GM18511 (cell line): ENCODE data around the gene PIK3CA.
"Not testable (repeated sequence)": the region's sequence is repeated elsewhere in the genome, so short reads cannot be mapped to it uniquely, and the experiment has no call there.

ENCODE experiments used
- ATAC-seq: cut with Tn5 transposase; IDR thresholded peaks from one replicate; pipeline ENCODE4 v1.9.1; 2021; ENCODE audit warnings: mild to moderate bottlenecking, moderate library complexity; ENCODE audit not compliant: unreplicated experiment

Gene PIK3CA

DNA sequence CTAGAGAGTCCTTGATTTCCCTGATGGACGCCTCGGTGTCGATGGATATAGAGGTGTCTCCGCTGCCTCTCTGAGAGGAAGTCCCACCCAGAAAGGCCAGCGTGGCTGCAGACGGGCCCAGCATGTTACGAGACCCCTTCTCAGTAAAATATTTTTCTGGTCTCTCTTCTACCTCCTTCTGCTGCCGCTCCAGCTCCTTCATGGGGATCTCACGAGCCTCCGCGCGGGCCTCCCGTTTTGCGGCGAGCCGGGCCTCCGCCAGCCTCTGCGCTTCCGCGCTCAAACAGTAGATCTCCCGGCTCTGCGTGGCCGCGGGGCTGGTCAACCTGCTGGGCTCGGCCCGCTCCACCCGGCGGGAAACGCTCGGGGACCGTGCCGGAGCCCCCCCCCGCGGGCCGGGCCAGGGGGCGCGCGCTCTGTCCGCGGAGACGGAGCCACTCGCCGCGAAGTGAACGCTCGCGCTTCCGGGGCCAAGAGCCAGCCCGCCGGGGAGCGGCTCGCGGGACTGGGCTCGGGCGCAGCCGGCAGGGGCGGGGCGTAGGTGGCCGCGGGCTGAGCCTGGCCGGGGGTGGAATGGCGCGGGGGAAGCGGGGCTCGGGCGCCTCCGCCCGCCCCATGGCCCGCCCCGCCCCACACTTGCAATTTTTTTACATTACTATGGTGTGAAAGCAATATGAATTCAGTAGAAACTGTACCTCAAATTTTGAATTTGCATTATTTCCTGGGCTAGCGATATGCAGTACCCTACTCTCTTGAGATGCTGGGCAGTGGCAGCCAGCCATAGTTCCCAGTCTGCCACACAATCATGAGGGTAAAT is 113.0 kb downstream of the PIK3CA start:
- ATAC-seq = peak; percentile 91

DNA sequence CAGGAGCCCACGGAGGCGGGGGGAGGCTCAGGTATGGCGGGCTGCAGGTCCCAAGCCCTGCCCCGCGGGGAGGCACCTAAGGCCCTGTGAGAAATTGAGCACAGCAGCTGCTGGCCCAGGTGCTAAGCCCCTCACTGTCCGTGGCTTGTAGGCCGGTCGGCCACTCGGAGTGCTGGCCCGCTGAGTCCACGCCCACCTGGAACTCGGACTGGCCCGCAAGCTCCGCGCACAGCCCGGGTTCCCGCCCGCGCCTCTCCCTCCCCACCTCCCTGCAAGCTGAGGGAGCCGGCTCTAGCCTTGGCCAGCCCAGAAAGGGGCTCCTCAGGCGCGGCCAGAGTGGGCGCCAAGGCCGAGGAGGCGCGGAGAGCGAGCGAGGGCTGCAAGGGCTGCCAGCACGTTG is 115.0 kb downstream of the PIK3CA start:
- no peak for ATAC-seq

DNA sequence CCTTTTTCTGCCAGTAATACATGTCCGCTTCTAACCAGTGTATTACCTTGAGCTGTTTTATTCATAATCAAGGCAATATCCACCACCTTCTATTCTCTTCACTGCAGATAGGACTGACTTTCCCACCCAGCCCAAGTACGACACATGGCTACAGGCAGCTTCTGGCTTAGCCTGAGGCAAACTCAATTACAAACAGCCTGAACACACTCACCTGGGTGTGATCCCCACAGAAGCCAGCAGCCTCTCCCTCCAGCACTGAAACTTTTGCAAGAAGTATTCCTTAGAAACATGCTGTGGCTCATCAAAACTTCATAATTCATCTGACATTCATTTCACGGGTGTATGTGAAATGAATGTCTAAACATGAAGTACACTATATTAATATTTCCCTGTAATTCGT is 116.3 kb downstream of the PIK3CA start:
- no peak for ATAC-seq

DNA sequence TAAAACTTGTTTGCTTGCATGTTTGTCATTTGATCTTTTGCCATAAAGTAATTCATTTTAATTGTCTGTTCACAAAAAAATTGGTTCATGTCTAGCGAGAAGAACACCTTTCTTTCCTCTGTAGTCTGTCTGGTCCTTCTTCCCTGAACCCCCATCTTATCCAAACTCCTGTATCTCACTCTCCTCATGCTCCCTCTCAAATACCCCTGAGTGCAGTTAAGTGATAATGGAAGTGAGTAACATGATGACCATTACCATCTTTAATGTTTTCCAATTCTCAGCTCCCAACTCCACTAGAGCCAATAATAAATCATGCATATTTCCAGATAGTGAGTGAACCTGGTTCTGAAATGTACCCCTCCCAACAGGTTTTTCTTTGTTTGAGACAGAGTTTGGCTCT is 116.9 kb downstream of the PIK3CA start:
- no peak for ATAC-seq

DNA sequence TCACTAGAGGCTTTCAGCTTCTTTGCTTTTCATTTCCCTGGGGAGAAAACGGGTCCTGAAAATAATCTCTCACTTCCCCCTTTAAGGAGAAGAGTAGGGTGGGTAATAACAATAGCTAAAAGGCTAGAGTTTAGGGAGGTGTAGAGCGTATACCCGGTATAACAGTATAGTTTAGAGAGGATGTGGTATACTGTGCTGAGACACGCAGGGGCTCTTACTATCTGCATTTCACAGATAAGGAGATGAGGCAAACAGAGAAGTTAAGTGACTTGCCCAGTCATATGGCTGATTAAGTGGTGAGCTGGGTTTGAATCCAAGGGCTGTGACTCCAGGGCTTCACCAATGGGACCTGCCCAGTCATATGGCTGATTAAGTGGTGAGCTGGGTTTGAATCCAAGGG is 117.7 kb downstream of the PIK3CA start:
- peak; percentile 57 for ATAC-seq

DNA sequence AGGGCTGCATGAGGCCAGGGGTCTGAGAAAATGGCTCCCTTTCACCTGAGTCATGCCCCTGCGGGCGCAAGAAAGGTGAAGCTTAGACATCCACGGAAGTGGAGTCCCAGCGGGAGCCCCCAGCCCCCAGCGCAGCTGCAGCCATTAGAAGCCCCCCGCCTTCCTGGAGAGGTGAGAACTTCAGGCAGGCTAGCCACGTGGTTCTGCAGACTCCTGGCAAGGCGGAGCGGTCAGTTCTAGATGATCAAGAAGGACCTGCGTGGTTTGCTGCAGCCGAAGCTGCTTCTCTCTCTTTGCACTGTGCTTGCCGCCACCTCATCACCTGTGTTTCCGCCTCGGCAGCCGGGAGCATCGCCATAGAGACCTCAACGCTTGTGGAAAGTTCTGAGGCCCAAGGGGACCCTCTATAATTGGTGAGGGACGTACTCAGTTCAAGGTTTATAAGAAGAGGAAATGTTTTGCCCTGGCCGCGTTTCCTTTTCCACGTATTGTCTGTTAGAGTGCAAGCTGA is 118.6 kb downstream of the PIK3CA start:
- ATAC-seq = no peak

DNA sequence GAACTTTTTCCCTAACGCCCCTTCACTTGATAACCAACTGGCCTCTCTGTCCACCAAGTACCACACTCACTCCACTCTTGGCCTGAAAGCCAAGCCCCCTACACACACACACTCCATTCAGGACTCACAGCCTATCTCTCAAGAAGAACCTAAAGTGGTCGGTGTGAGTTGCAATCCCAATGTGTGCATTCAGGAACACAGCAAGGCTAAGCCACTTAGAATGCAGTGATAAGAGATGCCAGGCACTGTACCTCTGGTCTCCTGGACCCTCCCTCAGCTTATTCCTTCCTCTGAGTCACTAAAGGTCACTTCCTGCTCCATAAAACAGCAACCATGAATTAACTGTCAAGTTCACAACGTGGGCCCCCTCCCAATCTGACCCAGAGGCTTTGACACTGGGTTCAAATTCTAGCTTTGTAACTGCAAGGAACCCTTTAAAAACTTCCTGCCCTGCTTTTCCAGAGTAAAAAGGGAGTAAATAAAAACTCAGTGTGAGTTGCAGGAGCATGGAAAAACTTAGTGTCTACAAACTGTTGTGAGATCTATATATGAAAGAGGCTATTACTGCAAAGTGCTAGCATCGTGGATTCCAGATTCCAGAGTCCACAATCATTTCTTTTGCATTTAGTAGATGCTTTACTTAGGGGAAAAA is 120.4 kb downstream of the PIK3CA start:
- no peak for ATAC-seq

DNA sequence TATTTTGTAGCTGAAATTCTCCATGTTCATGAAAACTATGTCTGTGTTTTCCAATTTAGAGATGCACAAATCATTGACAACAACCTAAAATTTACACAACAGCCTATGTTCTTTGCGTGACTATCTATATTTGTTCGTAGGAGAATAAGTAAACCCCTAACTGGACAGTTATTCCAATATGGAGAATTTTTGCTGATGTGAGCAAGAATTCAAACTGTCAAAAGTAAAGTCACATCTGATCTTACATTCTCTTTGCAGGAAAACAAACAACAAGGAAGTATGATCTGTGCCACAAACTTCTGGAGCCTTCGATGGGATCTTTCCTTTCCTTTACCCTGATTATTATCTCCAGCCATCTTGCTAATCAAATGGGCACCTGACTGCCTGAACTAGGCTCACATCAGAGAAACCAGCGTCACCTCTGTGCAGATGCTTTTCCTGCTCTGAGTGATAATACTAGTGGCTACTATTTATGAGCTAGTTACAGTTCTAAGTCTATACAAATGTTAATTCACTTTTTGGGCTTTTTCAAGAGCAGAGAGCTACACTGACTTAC is 121.1 kb downstream of the PIK3CA start:
- ATAC-seq = no peak

DNA sequence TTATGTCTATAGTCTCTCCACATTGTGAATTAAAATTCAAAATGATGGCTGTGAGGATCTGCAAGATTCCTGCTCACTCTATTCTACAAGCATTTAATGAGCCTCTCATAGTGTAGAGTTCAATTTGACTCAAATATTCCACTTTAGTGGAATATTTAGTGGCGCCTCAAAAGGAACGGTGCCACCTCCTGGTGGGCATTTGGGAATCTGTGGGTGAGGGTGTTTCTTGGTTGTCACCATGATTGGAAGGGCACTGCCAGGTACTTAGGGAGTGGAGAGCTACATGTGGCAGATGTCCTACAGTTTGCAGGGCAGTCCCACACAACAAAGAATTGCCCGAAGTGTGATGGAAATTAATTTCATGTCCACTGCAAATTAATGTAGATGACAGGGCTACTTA is 124.2 kb downstream of the PIK3CA start:
- no peak for ATAC-seq

DNA sequence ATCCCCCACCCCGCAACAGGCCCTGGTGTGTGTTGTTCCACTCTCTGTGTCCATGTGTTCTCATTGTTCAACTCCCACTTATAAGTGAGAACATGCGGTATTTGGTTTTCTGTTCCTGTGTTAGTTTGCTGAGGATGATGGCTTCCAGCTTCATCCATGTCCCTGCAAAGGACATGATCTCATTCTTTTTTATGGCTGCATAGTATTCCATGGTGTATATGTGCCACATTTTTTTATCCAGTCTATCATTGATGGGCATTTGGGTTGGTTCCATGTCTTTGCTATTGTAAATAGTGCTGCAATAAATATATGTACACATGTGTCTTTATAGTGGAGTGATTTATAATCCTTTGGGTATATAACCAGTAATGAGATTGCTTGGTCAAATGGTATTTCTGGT is 126.3 kb downstream of the PIK3CA start:
- not testable (repeated sequence) for ATAC-seq

DNA sequence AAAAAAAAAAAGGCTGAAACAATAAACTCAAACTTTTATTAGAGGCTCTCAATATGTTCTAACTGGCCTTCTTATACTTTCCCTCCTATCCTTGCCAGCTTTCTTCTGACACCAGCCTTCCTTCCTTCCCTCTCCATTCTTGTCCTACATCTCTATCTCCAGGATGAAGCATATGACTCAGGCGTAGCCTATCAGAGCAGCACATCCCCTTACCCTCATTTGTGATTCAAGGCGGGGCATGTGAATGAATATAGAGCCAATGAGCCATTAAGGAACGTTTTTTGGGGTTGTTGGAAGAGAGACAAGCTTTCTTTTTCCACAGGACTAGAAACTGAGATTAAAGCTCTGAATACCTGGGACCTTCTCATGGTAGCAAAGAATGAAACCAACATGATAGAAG is 127.8 kb downstream of the PIK3CA start:
- ATAC-seq = no peak

DNA sequence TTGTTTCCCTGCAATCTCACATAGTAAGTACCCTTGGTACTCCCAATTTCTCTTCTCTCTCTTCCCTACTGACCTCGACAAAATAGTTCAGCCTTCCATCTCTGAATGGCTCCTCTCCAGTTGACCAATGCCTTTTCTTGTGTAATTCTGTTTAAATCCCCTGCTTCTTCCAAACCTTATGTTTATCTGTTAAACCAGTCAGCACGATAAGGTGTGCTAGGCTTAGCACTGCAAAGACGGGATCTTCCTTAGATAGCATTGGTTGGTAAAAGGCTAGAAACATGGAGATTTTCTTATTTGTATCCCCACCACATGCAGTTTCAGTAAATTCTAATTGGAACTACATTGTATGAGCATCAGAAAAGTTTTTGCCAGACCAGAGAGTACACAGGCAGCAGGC is 128.6 kb downstream of the PIK3CA start:
- no peak for ATAC-seq

DNA sequence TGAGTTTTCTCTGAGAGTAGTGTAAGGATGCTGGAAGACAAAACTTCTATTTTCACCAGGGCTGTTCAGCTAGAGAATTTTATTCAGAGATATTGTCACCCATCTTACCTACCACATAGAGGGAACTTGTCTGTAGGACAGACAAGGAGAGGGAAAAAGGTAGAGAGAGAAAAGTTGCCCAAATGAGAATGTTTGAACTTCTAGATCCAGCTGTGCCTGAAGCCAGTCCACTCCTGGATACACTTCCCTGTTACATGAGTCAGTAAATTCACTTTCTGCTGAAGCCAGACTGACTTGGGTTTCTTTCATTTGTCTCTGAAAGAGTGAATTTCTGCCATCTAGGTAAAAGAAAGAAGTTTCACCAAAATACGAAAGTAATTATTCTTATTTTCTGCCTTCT is 130.0 kb downstream of the PIK3CA start:
- no peak for ATAC-seq

DNA sequence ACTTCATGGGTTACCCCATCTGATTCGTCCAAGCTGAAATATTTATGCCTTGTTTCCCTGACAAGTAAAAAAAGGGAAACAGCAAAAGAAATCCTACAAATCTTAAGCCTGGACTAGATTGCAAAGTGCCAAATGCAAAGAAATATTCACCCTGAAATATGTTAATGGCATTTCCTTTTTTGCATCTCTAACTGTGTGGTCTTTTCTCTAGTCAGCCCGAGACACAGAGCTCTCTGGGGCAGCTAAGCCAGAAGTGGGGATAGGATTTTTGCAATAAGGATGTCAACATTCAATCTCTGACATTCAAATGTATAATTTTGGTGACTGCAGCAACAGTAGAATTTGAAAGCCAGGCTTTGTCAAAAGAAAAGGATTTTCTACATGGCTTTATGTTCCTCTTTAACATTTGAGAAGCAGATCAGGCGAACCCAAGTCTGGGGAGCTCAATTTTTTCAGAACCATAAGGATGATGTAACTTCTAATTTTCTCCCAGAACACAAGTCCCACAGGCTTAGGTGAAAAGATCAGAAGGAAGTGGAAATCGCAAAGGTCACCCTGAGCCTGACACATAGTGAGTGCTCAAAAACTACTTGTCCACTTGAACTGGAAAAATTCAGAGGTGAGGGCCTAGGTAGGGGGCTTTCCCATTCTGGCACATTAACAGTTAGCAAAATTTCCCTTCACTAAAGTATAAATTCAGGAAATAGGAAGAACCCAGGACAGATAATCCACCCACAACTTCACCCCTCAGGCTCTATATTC is 131.0 kb downstream of the PIK3CA start:
- peak; percentile 46 for ATAC-seq

DNA sequence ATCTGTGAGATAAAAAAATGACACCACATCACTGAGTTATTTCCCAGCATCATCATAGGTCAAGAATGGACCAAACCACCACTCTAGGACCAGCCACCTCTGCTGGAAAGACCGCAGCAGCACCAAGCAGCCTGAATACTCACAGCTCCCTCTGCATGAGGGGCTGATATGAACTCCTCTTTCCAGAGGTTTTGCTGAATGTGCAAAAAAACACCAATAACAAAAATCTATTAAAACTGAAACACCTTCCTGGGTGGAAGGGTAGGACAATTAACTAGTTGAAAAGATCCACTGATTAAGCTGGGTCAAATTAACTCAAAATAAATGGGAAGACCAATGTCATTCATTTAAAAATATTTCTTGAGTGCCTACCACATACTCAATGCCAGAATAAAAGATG is 131.7 kb downstream of the PIK3CA start:
- no peak for ATAC-seq

DNA sequence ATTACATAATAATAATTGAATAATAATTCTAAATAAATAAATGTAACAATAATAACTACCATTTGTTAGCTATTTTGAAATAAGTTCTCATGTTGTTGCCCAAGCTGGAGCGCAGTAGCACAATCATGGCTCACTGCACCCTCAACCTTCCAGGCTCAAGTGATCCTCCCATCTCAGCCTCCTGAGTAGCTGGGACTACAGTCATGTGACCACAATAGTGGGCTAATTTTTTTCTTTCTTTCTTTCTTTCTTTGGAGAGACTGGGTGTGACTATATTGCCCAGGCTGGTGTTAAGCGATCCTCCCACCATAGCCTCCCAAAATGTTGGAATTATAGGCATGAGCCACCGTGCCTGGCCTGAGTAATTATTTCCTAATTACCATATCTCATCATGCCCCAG is 133.7 kb downstream of the PIK3CA start:
- no peak for ATAC-seq

DNA sequence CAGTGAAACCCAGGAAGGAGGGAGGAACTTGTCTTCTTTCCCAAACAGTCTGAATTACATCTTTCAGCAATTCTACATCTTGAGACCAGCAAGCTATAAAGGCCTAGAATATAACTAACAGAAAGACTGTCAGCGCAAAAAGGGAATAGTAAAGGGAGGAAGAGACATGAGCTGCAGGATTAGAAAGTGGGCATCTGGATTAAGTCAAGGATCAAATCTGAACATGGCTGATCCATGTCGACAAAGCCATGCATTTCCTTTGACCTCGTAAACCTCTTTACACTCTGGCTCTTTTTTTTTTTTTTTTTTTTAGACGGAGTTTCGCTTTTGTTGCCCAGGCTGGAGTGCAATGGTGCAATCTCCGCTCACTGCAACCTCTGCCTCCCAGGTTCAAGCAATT is 138.2 kb downstream of the PIK3CA start:
- ATAC-seq = no peak

DNA sequence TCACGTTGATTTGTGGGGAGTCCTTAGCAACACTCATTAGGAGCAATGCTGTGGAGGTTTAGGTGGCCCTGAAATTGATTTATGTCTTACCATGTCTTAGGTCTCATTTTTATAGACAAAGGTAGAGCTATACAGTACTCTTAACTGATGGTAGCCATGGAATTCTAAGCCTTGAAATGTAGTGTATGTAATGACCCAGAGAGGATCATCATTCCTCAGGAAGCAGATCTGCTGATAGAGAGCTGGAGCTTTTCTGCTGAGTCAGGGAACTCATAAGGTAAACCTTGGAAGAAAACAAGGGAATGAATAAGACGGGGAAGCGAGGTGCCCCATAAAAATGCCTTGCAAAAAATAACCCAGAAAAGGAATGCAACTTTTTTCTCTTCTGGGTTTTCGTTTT is 140.7 kb downstream of the PIK3CA start:
- ATAC-seq = no peak

DNA sequence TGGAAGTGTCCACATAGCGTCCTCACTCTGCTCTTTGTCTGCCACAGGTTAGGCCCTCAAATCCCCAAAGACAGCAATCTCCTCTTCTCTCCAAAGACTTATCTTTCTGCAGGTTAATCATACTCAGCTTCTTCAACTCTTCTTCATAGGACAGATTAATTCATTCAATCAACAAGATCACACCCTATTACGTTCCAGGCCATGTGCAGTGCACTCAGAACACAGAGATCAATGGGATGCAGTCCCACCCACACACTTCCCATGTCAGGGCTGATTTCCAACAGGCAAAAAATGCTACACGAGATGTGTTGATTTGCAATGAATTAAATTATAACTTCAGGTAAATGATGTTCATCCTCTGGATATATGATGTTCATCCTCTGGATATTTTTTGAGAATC is 141.1 kb downstream of the PIK3CA start:
- ATAC-seq = no peak
